ENCODE results near the gene EMID1.
A peak's percentile ranks its signal among the peaks of the same experiment; 100 is the strongest.
"Not testable (repeated sequence)": the region's sequence is repeated elsewhere in the genome, so short reads cannot be mapped to it uniquely, and the experiment has no call there.

The EMID1 gene

GRCh38 chr22:29211466-29211865, 5.8 kb downstream of the EMID1 start:
- no peak for DNase-seq

GRCh38 chr22:29212743-29213142, 7.0 kb downstream of the EMID1 start:
- DNase-seq = no peak

- DNase-seq = no peak
Observed at GRCh38 chr22:29213493-29213892, 7.8 kb downstream of the EMID1 start.

GRCh38 chr22:29214232-29214631, 8.5 kb downstream of the EMID1 start:
- no peak for DNase-seq

- no peak for DNase-seq
Observed at GRCh38 chr22:29215012-29215860, 9.5 kb downstream of the EMID1 start.

GRCh38 chr22:29216011-29216872, 10.5 kb downstream of the EMID1 start:
- no peak for DNase-seq

GRCh38 chr22:29216873-29217666, 11.4 kb downstream of the EMID1 start:
- DNase-seq = no peak

- DNase-seq = no peak
Observed at GRCh38 chr22:29217827-29218757, 12.4 kb downstream of the EMID1 start.

- DNase-seq = no peak
Observed at GRCh38 chr22:29218758-29219408, 13.2 kb downstream of the EMID1 start.

GRCh38 chr22:29219409-29219782, 13.7 kb downstream of the EMID1 start:
- DNase-seq = not testable (repeated sequence)

- no peak for DNase-seq
Observed at GRCh38 chr22:29219881-29220670, 14.4 kb downstream of the EMID1 start.

GRCh38 chr22:29224121-29224858, 18.6 kb downstream of the EMID1 start:
- DNase-seq = no peak

- no peak for DNase-seq
Observed at GRCh38 chr22:29224859-29225410, 19.2 kb downstream of the EMID1 start.

- DNase-seq = peak; percentile 23
Observed at GRCh38 chr22:29225422-29226090, 19.9 kb downstream of the EMID1 start.

GRCh38 chr22:29226351-29226981, 20.8 kb downstream of the EMID1 start:
- no peak for DNase-seq

GRCh38 chr22:29230972-29231875, 25.5 kb downstream of the EMID1 start:
- no peak for DNase-seq
